Nephron (organoid): ENCODE results near the gene PIP4P1.
A peak's percentile ranks its signal among the peaks of the same experiment; 100 is the strongest.

ENCODE experiments used
- H3K27ac Mint-ChIP-seq, 3 experiments: 2 replicates each; pipeline ENCODE4 v1.8.0; 2020; ENCODE audit warnings: mixed read lengths in 3 of 3, mild to moderate bottlenecking in 2 of 3, moderate library complexity in 1 of 3
- H3K27me3 Mint-ChIP-seq: 2 replicates; pipeline ENCODE4 v1.8.0; 2021; ENCODE audit warnings: low read depth, mild to moderate bottlenecking, moderate library complexity, mixed read lengths
- H3K36me3 Mint-ChIP-seq: 2 replicates; pipeline ENCODE4 v1.8.0; 2020; ENCODE audit warnings: low read depth, mixed read lengths
- H3K4me1 Mint-ChIP-seq: 2 replicates; pipeline ENCODE4 v1.8.0; 2020; ENCODE audit warnings: mixed read lengths
- H3K4me3 Mint-ChIP-seq, 3 experiments: 2 replicates each; pipeline ENCODE4 v1.8.0; 2020; ENCODE audit warnings: mild to moderate bottlenecking in 3 of 3, mixed read lengths in 3 of 3, moderate library complexity in 2 of 3
- H3K9me3 Mint-ChIP-seq: 2 replicates; pipeline ENCODE4 v1.8.0; 2020; ENCODE audit warnings: mixed read lengths
- TF ChIP-seq, protein P1 (sequence below), 3 experiments: fragments of 200-600 bp; sonication (generic); IDR thresholded peaks; one replicate each; pipeline ENCODE4 v1.5.0; 2021; ENCODE audit warnings: antibody characterized with exemption in 3 of 3; ENCODE audit not compliant: unreplicated experiment in 3 of 3

The PIP4P1 gene

DNA sequence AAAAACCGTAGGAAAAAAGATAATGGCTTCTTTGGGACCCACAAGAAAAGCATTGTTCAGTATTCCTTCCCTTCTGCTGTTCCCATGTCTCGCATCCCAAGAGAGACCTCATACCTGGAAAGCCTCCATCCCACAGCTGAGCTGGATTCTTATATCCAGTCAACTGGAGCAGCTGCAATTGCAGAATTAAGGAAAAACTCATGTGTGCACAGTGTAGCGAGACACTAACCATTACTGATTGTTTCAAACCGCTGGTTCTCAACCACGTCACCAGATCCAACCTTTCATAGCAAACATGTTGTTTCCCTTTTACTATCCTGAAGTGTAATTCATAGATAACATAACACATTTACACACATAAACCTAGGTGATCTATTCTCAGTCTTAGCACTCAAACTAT lies 38.6 kb upstream of the PIP4P1 start:
- H3K4me3 Mint-ChIP-seq: no peak overlapping the region

DNA sequence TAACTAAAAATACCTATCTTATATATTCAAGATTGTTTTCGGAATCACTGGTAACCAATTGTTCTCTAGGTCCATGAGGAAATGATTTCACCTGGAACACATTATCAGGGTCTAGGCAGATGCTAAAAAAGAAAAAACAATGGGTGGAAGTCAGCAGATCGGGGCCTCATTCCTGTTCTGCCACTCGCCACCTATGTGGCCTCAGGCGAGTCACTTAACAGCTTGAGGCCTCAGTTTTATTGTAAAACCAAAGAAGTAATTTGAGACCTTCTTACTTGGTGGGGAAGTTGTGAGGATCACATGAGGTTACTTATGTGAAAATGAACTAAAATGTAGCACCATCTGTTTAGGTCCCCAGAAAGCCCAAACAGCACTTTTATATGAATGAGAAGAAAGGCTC lies 37.9 kb upstream of the PIP4P1 start:
- H3K4me3 Mint-ChIP-seq: no peak overlapping the region
- H3K27ac Mint-ChIP-seq: peak overlapping the region in 1 of 3 experiments; percentile 4
- H3K4me1 Mint-ChIP-seq: peaks cover 4% of the 10 kb centered on the region
- TF ChIP-seq, protein P1, sequence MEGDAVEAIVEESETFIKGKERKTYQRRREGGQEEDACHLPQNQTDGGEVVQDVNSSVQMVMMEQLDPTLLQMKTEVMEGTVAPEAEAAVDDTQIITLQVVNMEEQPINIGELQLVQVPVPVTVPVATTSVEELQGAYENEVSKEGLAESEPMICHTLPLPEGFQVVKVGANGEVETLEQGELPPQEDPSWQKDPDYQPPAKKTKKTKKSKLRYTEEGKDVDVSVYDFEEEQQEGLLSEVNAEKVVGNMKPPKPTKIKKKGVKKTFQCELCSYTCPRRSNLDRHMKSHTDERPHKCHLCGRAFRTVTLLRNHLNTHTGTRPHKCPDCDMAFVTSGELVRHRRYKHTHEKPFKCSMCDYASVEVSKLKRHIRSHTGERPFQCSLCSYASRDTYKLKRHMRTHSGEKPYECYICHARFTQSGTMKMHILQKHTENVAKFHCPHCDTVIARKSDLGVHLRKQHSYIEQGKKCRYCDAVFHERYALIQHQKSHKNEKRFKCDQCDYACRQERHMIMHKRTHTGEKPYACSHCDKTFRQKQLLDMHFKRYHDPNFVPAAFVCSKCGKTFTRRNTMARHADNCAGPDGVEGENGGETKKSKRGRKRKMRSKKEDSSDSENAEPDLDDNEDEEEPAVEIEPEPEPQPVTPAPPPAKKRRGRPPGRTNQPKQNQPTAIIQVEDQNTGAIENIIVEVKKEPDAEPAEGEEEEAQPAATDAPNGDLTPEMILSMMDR (IDR thresholded peaks at IDR 0.05; ENCODE audit: unreplicated experiment in 3 of 3): no peak
- H3K9me3 Mint-ChIP-seq: peaks cover 6% of the 10 kb centered on the region
- H3K27me3 Mint-ChIP-seq: peaks cover 4% of the 10 kb centered on the region
- H3K36me3 Mint-ChIP-seq: peaks cover 4% of the 10 kb centered on the region

More for the DNA sequence above, 38.6 kb upstream of the PIP4P1 start:
- peaks cover 4% of the 10 kb centered on the region for H3K36me3 Mint-ChIP-seq
- H3K27ac Mint-ChIP-seq: no peak overlapping the region
- H3K4me1 Mint-ChIP-seq: peaks cover 4% of the 10 kb centered on the region
- TF ChIP-seq, protein P1 (IDR thresholded peaks at IDR 0.05; ENCODE audit: unreplicated experiment in 3 of 3): no peak
- H3K9me3 Mint-ChIP-seq: peaks cover 6% of the 10 kb centered on the region
- H3K27me3 Mint-ChIP-seq: peaks cover 4% of the 10 kb centered on the region

DNA sequence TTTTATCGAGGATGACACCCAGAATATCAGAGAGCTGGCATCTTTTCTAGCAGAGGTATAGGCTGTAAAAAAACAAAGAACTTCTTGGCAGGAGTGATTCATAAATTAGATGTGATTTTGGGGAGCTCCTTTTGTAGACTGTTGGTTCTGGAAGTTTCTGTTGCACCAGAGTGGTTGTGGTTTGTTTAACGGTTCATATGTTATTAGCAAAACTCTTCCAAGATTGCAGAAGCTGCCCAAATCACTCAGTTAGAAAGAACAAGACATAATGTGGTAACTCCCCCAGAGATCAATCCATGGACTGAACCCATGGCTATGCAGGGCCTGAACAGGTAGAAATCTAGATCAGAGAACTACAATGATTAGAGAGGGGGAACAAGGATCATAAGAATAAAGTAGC lies 37.4 kb upstream of the PIP4P1 start:
- Mint-ChIP-seq H3K36me3 (no peaks in the 10 kb centered on the region), H3K4me1 (no peaks in the 10 kb centered on the region), H3K27ac (no peak overlapping the region), H3K4me3 (no peak overlapping the region), H3K27me3 (peaks cover 4% of the 10 kb centered on the region), H3K9me3 (peaks cover 3% of the 10 kb centered on the region)
- TF ChIP-seq, protein P1 (IDR thresholded peaks at IDR 0.05; ENCODE audit: unreplicated experiment in 3 of 3): no peak

DNA sequence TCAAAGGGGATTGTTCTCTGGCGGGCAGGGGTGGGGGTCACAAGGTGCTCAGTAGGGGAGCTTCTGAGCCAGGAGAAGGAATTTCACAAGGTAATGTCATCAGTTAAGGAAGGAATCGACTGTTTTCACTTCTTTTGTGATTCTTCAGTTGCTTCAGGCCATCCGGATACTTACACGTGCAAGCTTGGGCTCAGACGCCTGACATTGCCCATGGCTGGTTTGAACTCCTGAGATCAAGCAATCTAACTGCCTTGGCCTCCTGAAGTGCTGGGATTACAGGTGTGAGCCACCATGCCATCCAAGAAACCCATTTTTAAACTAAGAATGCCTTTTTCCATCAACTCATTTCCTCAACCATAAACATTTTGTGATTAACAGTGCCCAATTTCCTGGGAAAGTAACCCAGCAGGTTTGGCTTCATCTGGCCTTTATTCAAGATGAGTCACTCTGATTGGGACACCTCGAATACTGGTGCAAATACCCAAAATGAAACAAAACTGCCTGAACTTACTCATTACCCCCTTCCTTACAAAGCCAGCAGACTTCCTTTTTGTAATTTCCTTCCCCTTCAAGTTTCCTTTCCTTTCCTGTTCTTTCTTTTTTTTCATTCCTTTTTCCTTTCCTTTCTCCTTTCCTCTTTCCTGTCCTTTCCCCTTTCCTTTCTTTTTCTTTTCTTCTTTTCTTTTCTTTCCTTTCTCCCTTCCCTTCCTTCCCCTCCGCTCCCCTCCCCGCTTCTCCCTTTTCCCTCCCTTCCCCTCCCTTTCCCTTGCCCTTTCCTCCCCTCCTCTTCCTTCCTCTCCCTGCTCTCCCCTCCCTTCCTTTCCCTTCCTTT lies 33.9 kb upstream of the PIP4P1 start:
- Mint-ChIP-seq H3K36me3 (no peaks in the 10 kb centered on the region), H3K27me3 (peaks cover 4% of the 10 kb centered on the region), H3K27ac (no peak overlapping the region), H3K4me1 (no peaks in the 10 kb centered on the region), H3K9me3 (no peaks in the 10 kb centered on the region), H3K4me3 (no peak overlapping the region)
- TF ChIP-seq, protein P1 (IDR thresholded peaks at IDR 0.05; ENCODE audit: unreplicated experiment in 3 of 3): no peak

DNA sequence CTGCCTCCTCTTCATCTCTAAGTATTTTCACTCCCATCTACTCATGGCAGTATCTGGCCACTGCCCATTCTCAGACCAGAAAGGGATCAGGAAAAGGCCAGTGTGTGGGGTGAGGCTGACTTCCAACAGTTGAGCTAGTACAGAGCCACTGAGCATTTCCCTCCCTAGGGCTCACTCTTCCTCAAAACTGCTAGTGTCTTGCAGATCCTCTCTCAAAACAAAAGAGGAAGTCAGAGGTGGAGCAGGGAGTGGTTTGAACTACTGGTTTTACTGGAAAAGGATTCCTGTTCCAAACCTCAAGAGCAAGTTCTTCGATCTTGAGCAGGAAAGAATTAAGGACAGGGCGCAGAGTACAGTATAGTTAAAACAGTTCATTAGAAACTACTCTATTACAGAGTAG lies 32.4 kb upstream of the PIP4P1 start:
- TF ChIP-seq, protein P1 (IDR thresholded peaks at IDR 0.05; ENCODE audit: unreplicated experiment in 3 of 3): no peak

DNA sequence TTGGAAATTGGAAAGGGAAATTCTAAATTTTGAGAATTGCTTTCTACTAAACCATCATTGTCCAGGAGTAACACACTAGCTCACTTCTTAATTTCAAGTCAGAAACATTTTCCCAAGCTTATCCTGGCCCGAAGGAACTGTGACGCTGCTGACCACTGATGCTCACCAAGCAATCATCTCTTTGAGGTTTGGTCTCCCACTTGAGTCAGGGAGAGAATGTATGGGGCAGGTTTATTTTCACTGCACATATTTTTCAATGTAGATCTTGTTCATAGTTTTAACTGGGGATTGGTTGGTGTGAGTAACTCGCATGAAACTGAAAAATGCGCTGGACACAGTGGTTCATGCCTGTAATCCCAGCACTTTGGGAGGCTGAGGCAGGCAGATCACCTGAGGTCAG lies 31.3 kb upstream of the PIP4P1 start:
- Mint-ChIP-seq H3K9me3 (no peaks in the 10 kb centered on the region), H3K27me3 (peaks cover 4% of the 10 kb centered on the region), H3K27ac (no peak overlapping the region)

More for the DNA sequence above, 32.4 kb upstream of the PIP4P1 start:
- H3K36me3 Mint-ChIP-seq: no peaks in the 10 kb centered on the region
- H3K27me3 Mint-ChIP-seq: peaks cover 4% of the 10 kb centered on the region
- H3K4me1 Mint-ChIP-seq: peaks cover 5% of the 10 kb centered on the region
- no peak overlapping the region for H3K27ac Mint-ChIP-seq
- H3K4me3 Mint-ChIP-seq: no peak overlapping the region
- H3K9me3 Mint-ChIP-seq: no peaks in the 10 kb centered on the region

More for the DNA sequence above, 31.3 kb upstream of the PIP4P1 start:
- Mint-ChIP-seq H3K4me3 (no peak overlapping the region), H3K36me3 (no peaks in the 10 kb centered on the region), H3K4me1 (peaks cover 5% of the 10 kb centered on the region)
- TF ChIP-seq, protein P1 (IDR thresholded peaks at IDR 0.05; ENCODE audit: unreplicated experiment in 3 of 3): no peak
